ENCODE data around the gene REEP3.

REEP3 gene

GRCh38 chr10:63628526-63629362, 107.5 kb downstream of the REEP3 start:
- peak; percentile 27; the same call in 1 of the 2 replicates for TF ChIP-seq POLR2AphosphoS5 (IDR thresholded peaks at IDR 0.05; ENCODE audit: low read depth, low read length)
- no peak; the same call in 1 of the 2 replicates for TF ChIP-seq TAF1 (IDR thresholded peaks at IDR 0.05; ENCODE audit: borderline replicate concordance, insufficient read depth, low read length)
- 0 out of 4 replicates have a peak, but pooled peaks of 1 of the 2 experiments have one; percentile 56 for TF ChIP-seq REST (IDR thresholded peaks at IDR 0.05; ENCODE audit: insufficient read depth in 1 of 2, low read depth in 2 of 2, low read length in 2 of 2)
- 0 out of 2 replicates have a peak, but pooled peaks have one; percentile 32 for TF ChIP-seq SIN3A (IDR thresholded peaks at IDR 0.05; ENCODE audit: borderline replicate concordance, insufficient read depth, low read length)
- no peak for TF ChIP-seq FOXP2 (optimal IDR thresholded peaks at IDR 0.05; ENCODE audit: borderline replicate concordance, extremely low read depth, extremely low read length, insufficient read depth)

- TF ChIP-seq SIN3A (IDR thresholded peaks at IDR 0.05; ENCODE audit: borderline replicate concordance, insufficient read depth, low read length): peak; percentile 76; the same call in 1 of the 2 replicates
- TF ChIP-seq TAF1 (IDR thresholded peaks at IDR 0.05; ENCODE audit: borderline replicate concordance, insufficient read depth, low read length): 0 out of 2 replicates have a peak, but pooled peaks have one; percentile 15
- no peak for TF ChIP-seq FOXP2 (optimal IDR thresholded peaks at IDR 0.05; ENCODE audit: borderline replicate concordance, extremely low read depth, extremely low read length, insufficient read depth)
- no peak; a peak in 1 of 4 replicates for TF ChIP-seq REST (IDR thresholded peaks at IDR 0.05; ENCODE audit: insufficient read depth in 1 of 2, low read depth in 2 of 2, low read length in 2 of 2)
- no peak for TF ChIP-seq POLR2AphosphoS5 (IDR thresholded peaks at IDR 0.05; ENCODE audit: low read depth, low read length)
Measured at GRCh38 chr10:63629363-63630084, 108.3 kb downstream of the REEP3 start.

GRCh38 chr10:63630085-63630930, 109.1 kb downstream of the REEP3 start:
- TF ChIP-seq POLR2AphosphoS5 (IDR thresholded peaks at IDR 0.05; ENCODE audit: low read depth, low read length) (no peak; the same call in 1 of the 2 replicates), REST (IDR thresholded peaks at IDR 0.05; ENCODE audit: insufficient read depth in 1 of 2, low read depth in 2 of 2, low read length in 2 of 2) (0 out of 4 replicates have a peak, but pooled peaks of 1 of the 2 experiments have one; percentile 26), TAF1 (IDR thresholded peaks at IDR 0.05; ENCODE audit: borderline replicate concordance, insufficient read depth, low read length) (no peak), FOXP2 (optimal IDR thresholded peaks at IDR 0.05; ENCODE audit: borderline replicate concordance, extremely low read depth, extremely low read length, insufficient read depth) (peak; percentile 82), SIN3A (IDR thresholded peaks at IDR 0.05; ENCODE audit: borderline replicate concordance, insufficient read depth, low read length) (no peak)

- TF ChIP-seq REST (IDR thresholded peaks at IDR 0.05; ENCODE audit: insufficient read depth in 1 of 2, low read depth in 2 of 2, low read length in 2 of 2): no peak
- no peak for TF ChIP-seq FOXP2 (optimal IDR thresholded peaks at IDR 0.05; ENCODE audit: borderline replicate concordance, extremely low read depth, extremely low read length, insufficient read depth)
- TF ChIP-seq SIN3A (IDR thresholded peaks at IDR 0.05; ENCODE audit: borderline replicate concordance, insufficient read depth, low read length): no peak
- TF ChIP-seq TAF1 (IDR thresholded peaks at IDR 0.05; ENCODE audit: borderline replicate concordance, insufficient read depth, low read length): no peak
- TF ChIP-seq POLR2AphosphoS5 (IDR thresholded peaks at IDR 0.05; ENCODE audit: low read depth, low read length): no peak
Measured at GRCh38 chr10:63630931-63631680, 109.9 kb downstream of the REEP3 start.
